Measurements from ENCODE around the gene SERPINE3. TPM values are rescaled to one million over a fixed set of nuclear protein-coding genes. Genes with fewer than 3 reads are reported as not detected.

The SERPINE3 gene
- total RNA-seq, 1 experiment from 2014 or later = not detected

GRCh38 chr13:51343475-51343874 lies 4.0 kb downstream of the SERPINE3 start:
- DNase-seq = no peak
- Histone ChIP-seq H3K4me3 (no peak overlapping the region), H3K27me3 (no peaks in the 10 kb centered on the region), H3K9me3 (no peaks in the 10 kb centered on the region), H3K36me3 (no peaks in the 10 kb centered on the region)

DNA sequence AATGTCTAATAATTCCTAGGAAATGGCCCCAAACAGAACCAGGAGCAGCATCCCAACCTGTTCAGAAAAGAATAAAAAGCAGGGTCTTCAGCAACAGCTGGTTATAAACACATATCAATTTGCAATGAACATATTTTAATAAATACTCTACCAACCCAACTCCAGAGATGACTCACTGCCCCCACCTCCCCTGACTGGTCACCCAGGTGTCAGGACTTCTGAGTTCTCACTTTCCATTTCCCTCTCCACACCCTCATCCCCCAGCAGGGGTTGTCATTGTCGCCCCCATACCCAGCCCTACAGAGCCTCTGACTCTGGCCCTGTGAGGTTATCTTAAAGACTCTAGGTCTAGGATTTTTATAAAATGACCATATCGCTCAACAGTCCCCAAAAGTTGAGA lies 6.9 kb downstream of the SERPINE3 start:
- Histone ChIP-seq H3K9me3 (no peaks in the 10 kb centered on the region), H3K4me3 (no peak overlapping the region), H3K27me3 (no peaks in the 10 kb centered on the region), H3K36me3 (peaks cover 5% of the 10 kb centered on the region; the same call in 1 of the 2 replicates)
- DNase-seq = no peak

DNA sequence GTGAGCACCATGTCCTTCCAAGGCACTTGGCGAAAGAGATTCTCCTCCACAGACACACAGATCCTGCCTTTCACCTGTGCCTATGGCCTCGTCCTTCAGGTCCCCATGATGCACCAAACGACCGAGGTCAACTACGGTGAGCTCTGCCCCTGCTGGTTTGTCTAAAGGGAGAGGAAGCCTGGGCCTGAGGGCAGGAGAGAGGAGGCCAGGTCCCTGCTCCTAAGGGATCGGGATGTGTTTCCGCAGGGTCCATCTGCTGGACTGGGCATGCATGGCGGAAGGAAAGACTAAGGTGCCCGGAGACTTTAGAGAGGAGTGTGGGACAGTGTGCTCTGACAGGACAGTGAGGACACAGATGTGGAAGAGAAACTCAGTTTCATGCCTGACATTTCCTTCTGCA lies 7.6 kb downstream of the SERPINE3 start:
- Histone ChIP-seq H3K9me3 (no peaks in the 10 kb centered on the region), H3K4me3 (no peak overlapping the region), H3K36me3 (peaks cover 7% of the 10 kb centered on the region), H3K27me3 (no peaks in the 10 kb centered on the region)
- no peak for DNase-seq

GRCh38 chr13:51348069-51348967 lies 8.8 kb downstream of the SERPINE3 start:
- H3K27me3 ChIP-seq = no peaks in the 10 kb centered on the region
- no peaks in the 10 kb centered on the region for H3K9me3 ChIP-seq
- no peak for DNase-seq
- peaks cover 7% of the 10 kb centered on the region for H3K36me3 ChIP-seq
- no peak overlapping the region for H3K4me3 ChIP-seq

GRCh38 chr13:51349016-51349415 lies 9.5 kb downstream of the SERPINE3 start:
- H3K27me3 ChIP-seq = no peaks in the 10 kb centered on the region
- H3K36me3 ChIP-seq = peaks cover 7% of the 10 kb centered on the region
- peak; percentile 5 for DNase-seq
- no peaks in the 10 kb centered on the region for H3K9me3 ChIP-seq
- no peak overlapping the region for H3K4me3 ChIP-seq

DNA sequence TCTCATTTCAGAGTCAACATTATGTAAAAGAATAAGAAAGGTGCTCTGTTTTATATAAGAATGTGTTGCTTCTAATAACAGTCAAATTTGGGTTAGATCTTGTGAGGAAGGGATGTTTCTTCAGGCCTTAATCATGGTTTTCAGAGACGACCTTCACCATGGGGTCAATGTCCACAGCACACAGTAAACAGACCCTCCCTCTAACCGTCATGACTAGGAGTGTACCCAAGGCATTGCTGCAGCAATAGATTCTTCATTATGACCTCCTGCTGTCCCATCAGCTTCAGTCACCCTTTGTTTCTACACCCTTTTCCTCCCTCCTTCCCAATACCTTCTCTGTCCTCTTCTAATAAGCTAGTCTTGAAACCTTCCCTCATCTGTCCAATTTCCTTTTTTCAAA lies 15.7 kb downstream of the SERPINE3 start:
- no peaks in the 10 kb centered on the region for H3K27me3 ChIP-seq
- no peaks in the 10 kb centered on the region for H3K9me3 ChIP-seq
- no peak overlapping the region for H3K4me3 ChIP-seq
- DNase-seq = no peak
- peaks cover 16% of the 10 kb centered on the region for H3K36me3 ChIP-seq

GRCh38 chr13:51357928-51358595 lies 18.6 kb downstream of the SERPINE3 start:
- Histone ChIP-seq H3K36me3 (peaks cover 30% of the 10 kb centered on the region), H3K4me3 (no peak overlapping the region), H3K9me3 (no peaks in the 10 kb centered on the region), H3K27me3 (no peaks in the 10 kb centered on the region)
- no peak for DNase-seq

- Histone ChIP-seq H3K9me3 (no peaks in the 10 kb centered on the region), H3K36me3 (peaks cover 41% of the 10 kb centered on the region), H3K4me3 (no peak overlapping the region), H3K27me3 (no peaks in the 10 kb centered on the region)
- DNase-seq = no peak
Measured at GRCh38 chr13:51359352-51359751, 19.9 kb downstream of the SERPINE3 start.

DNA sequence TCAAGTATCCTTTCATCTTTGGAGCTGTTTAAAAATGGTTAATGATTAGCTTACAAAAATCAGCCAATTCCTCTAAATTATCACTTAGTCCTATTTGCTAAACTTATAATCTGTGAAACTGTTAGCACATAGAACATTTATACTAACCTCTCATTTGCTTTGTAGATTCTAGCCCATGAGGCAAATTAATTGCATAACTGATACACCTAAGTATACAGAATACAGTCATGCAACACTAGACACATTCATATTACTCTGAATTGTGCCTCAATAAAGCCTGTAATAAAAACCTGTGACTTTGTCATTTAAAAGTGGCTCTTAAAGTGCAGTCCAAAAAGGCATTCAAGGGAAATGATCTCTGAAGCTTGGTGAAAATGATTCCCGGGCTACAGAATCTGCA lies 21.0 kb downstream of the SERPINE3 start:
- no peaks in the 10 kb centered on the region for H3K9me3 ChIP-seq
- no peak for DNase-seq
- no peak overlapping the region for H3K4me3 ChIP-seq
- no peaks in the 10 kb centered on the region for H3K27me3 ChIP-seq
- H3K36me3 ChIP-seq = peaks cover 44% of the 10 kb centered on the region

DNA sequence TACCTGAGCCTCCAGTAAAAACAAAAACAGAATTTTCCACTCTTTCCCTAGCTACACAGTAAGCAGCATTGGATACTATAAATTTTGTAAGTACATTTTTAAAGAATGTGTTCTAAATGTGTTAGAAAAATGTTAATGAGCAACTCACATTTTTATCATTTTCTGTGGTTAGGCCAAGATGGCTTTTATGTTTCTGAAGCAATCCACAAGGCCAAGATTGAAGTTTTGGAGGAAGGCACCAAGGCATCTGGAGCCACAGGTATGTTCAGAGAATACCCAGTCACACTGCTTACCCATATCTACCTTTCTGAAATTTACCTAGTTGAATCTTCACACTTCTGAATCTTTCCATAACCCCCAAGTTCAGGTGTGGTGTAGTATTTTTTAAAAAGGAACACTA lies 21.6 kb downstream of the SERPINE3 start:
- no peak overlapping the region for H3K4me3 ChIP-seq
- no peaks in the 10 kb centered on the region for H3K9me3 ChIP-seq
- H3K36me3 ChIP-seq = peaks cover 50% of the 10 kb centered on the region
- H3K27me3 ChIP-seq = no peaks in the 10 kb centered on the region
- no peak for DNase-seq

DNA sequence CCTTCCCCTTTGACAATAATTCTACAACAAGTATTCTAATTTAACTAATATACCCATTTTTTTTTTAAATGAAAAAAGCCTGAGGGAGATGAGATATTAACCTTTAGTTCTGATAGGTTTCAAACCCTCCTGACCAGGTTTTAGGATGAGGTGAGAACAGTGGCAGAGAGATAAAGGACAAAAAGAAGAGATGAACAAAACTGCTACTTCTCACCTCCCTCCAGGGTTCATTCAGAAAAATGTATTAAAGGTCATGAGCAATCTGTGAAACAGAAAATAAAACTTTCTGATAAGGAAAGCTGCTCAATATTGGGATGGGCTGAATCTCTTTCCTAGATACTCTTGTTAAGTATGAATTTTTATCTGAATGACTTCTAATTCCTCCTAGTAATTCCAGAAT lies 24.1 kb downstream of the SERPINE3 start:
- Histone ChIP-seq H3K9me3 (no peaks in the 10 kb centered on the region), H3K36me3 (peaks cover 73% of the 10 kb centered on the region), H3K27me3 (no peaks in the 10 kb centered on the region), H3K4me3 (no peak overlapping the region)
- DNase-seq = no peak

DNA sequence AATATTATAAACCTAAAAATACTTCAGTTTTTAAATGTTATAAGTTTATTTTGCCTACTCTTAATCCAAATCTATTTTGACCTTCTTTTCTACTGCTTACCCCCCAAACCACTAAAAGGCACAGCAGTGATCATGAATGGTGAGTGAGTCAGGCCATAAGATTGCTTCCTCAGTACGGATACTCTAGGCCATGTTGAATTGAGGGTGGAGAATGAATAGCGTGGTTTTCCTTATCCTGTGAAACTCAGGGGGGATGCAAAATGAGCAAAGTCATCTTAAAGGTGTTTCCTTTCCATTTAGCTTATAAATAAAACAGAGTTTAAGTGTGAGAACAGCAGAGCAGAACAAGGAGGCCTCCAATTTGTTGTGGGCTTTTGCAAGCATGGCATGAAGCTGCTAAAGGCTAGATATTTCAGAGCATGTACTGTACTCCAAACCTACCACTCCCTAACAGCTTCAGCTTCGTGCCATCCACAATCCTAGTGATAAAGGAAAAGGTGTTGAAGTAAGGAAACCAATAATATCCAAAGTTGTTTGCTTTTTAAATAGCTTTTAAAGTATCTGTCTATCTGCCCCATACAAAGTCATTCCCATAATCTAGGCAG lies 25.0 kb downstream of the SERPINE3 start:
- peaks cover 78% of the 10 kb centered on the region for H3K36me3 ChIP-seq
- no peak overlapping the region for H3K4me3 ChIP-seq
- H3K27me3 ChIP-seq = no peaks in the 10 kb centered on the region
- H3K9me3 ChIP-seq = no peaks in the 10 kb centered on the region
- no peak for DNase-seq

GRCh38 chr13:51370116-51370515 lies 30.6 kb downstream of the SERPINE3 start:
- DNase-seq = no peak
- H3K4me3 ChIP-seq = no peak overlapping the region
- no peaks in the 10 kb centered on the region for H3K9me3 ChIP-seq
- H3K36me3 ChIP-seq = peaks cover 66% of the 10 kb centered on the region
- no peaks in the 10 kb centered on the region for H3K27me3 ChIP-seq

GRCh38 chr13:51370811-51371210 lies 31.3 kb downstream of the SERPINE3 start:
- no peak for DNase-seq
- Histone ChIP-seq H3K4me3 (no peak overlapping the region), H3K36me3 (peaks cover 66% of the 10 kb centered on the region)

DNA sequence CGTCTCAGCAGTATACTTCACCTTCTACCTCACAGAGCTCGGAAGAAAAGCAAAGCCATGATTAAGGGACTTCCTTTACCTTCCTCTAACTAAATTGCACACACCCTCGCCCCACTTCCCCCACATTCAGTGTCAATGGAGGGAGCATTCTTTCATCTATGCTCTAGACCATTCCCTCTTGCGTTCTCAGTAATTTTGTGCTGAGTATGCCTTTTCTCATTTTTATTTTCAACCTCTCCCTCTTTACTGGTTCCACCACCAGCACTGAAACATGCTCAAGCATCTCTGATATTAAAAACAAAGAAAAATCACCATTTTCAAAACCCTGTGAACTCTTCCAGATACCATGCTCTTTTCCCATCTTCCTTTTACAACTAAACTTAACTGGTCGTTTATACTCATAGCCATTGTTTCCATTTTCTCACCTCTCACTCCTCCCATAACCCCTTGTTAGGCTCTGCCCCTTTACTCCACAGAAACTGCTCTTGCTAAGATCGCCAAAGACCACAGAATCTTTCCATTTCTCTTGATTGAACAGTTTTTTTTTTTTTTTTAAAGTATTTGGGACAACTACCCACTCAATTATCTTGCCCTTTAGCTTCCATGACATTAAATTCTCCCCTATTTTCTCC lies 32.4 kb downstream of the SERPINE3 start:
- no peak for DNase-seq
- no peaks in the 10 kb centered on the region for H3K9me3 ChIP-seq
- no peak overlapping the region for H3K4me3 ChIP-seq
- H3K36me3 ChIP-seq = peaks cover 63% of the 10 kb centered on the region
- H3K27me3 ChIP-seq = no peaks in the 10 kb centered on the region

More at GRCh38 chr13:51370811-51371210, 31.3 kb downstream of the SERPINE3 start:
- Histone ChIP-seq H3K27me3 (no peaks in the 10 kb centered on the region), H3K9me3 (no peaks in the 10 kb centered on the region)

DNA sequence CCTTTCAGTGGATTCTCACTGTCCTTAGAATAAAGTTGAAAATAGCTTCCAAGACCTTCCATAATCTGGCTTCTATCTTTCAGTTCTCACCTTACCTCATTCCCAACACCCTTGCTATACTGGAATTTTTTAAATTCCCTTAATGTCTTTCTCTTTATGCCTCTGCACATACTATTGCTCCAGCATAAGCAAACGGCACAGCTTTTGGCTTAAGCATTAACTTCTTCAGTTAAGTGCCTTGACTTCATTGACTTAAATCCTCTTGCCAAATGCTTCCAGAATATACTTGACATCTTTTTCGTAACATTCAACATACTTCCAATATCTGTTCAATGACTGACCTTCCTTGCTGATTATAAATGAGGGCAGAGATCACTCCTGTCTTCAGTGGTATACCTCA lies 34.0 kb downstream of the SERPINE3 start:
- no peak for DNase-seq
- Histone ChIP-seq H3K4me3 (no peak overlapping the region), H3K9me3 (no peaks in the 10 kb centered on the region), H3K27me3 (no peaks in the 10 kb centered on the region), H3K36me3 (peaks cover 62% of the 10 kb centered on the region)

GRCh38 chr13:51380269-51380668 lies 40.8 kb downstream of the SERPINE3 start:
- no peaks in the 10 kb centered on the region for H3K9me3 ChIP-seq
- H3K27me3 ChIP-seq = no peaks in the 10 kb centered on the region
- no peak for DNase-seq
- peaks cover 55% of the 10 kb centered on the region for H3K36me3 ChIP-seq
- H3K4me3 ChIP-seq = no peak overlapping the region
